ENCODE results near the gene PSME1. TPM values are rescaled to one million over a fixed set of nuclear protein-coding genes. Genes with fewer than 3 reads are reported as not detected.
A peak's percentile ranks its signal among the peaks of the same experiment; 100 is the strongest.

PSME1 gene
- total and polyA plus RNA-seq, 5 donors from 2014 or later: 294 to 1,230 (median 825) TPM

GRCh38 chr14:24132976-24133375 lies 3.0 kb upstream of the PSME1 start:
- peaks cover 6% of the 10 kb centered on the region for H3K36me3 ChIP-seq (ENCODE audit: control insufficient read depth, insufficient read depth, low read length)
- Mint-ChIP-seq H3K36me3 (peaks cover 10% of the 10 kb centered on the region), H3K4me1 (peaks cover 10 to 48% (median 37%) of the 10 kb centered on the region in 4 donors), H3K27ac (peak overlapping the region; percentile 90 to 95 (median 93)), H3K9me3 (peaks cover 0 to 1% (median 0%) of the 10 kb centered on the region in 7 donors), H3K27me3 (peaks cover 4% of the 10 kb centered on the region), H3K4me3 (peak overlapping the region in 3 of 4 donors; percentile 40 to 81 (median 59))
- H3K4me3 ChIP-seq (ENCODE audit: low read depth, low read length): no peak overlapping the region
- no peaks in the 10 kb centered on the region for H3K27me3 ChIP-seq (ENCODE audit: control insufficient read depth, insufficient read depth, low read length)
- DNase-seq (no peak), ATAC-seq (ENCODE audit: low read depth in 2 of 2) (no peak)
- peaks cover 41% of the 10 kb centered on the region for H3K4me1 ChIP-seq (ENCODE audit: control insufficient read depth, insufficient read depth, low read length, poor library complexity, severe bottlenecking)
- H3K27ac ChIP-seq (ENCODE audit: insufficient read depth, low read length, poor library complexity, severe bottlenecking): peak overlapping the region; percentile 41
- no peaks in the 10 kb centered on the region for H3K9me3 ChIP-seq (ENCODE audit: control insufficient read depth in 2 of 2, low read length in 2 of 2)

DNA sequence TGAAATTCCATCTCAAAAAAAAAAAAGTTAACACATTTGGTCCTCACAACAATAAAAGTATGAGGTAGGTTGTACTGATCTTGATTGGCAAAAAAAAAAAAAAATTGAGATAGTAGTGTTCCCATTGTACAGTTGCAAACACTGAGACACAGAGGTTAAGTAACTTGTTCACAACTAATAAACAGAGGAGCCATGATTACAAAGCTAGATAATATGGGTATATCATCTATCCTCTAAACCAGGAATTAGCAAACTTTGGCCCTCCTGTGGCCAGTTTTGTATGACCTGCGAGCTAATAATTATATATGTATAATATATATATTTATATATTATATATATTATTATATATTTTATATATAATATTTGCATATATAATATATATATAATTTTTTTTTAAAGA lies 2.3 kb upstream of the PSME1 start:
- H3K9me3 Mint-ChIP-seq: peaks cover 0 to 1% (median 0%) of the 10 kb centered on the region in 7 donors
- H3K4me1 Mint-ChIP-seq: peaks cover 10 to 55% (median 39%) of the 10 kb centered on the region in 4 donors
- H3K36me3 ChIP-seq (ENCODE audit: control insufficient read depth, insufficient read depth, low read length): peaks cover 13% of the 10 kb centered on the region
- H3K4me3 ChIP-seq (ENCODE audit: low read depth, low read length): no peak overlapping the region
- peak overlapping the region in 1 of 3 donors; percentile 68 for H3K27ac Mint-ChIP-seq
- no peak overlapping the region for H3K4me3 Mint-ChIP-seq
- peaks cover 15% of the 10 kb centered on the region for H3K36me3 Mint-ChIP-seq
- H3K4me1 ChIP-seq (ENCODE audit: control insufficient read depth, insufficient read depth, low read length, poor library complexity, severe bottlenecking): peaks cover 42% of the 10 kb centered on the region
- DNase-seq (no peak), ATAC-seq (ENCODE audit: low read depth in 2 of 2) (no peak)
- no peaks in the 10 kb centered on the region for H3K27me3 ChIP-seq (ENCODE audit: control insufficient read depth, insufficient read depth, low read length)
- no peak overlapping the region for H3K27ac ChIP-seq (ENCODE audit: insufficient read depth, low read length, poor library complexity, severe bottlenecking)
- H3K9me3 ChIP-seq (ENCODE audit: control insufficient read depth in 2 of 2, low read length in 2 of 2): no peaks in the 10 kb centered on the region
- H3K27me3 Mint-ChIP-seq: peaks cover 4% of the 10 kb centered on the region

DNA sequence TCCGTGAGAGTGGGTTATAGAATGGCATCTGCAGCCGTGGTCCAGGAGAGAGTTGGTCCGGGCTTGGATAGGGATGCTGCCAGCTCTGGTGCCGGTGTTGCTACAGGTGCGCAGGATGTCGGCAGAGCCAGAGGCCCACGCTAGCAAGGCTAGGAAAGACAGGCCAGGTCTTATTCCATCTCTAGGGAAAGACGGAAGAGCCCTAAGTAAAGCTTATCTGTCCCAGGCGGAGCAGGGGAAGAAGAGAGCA lies 485 bp upstream of the PSME1 start:
- no peaks in the 10 kb centered on the region for H3K27me3 ChIP-seq (ENCODE audit: control insufficient read depth, insufficient read depth, low read length)
- Mint-ChIP-seq H3K4me3 (peak overlapping the region; percentile 91 to 98 (median 97)), H3K27me3 (peaks cover 4% of the 10 kb centered on the region), H3K9me3 (peaks cover 0 to 1% (median 0%) of the 10 kb centered on the region in 7 donors), H3K27ac (peak overlapping the region; percentile 8 to 96 (median 93)), H3K4me1 (peaks cover 16 to 70% (median 48%) of the 10 kb centered on the region in 4 donors), H3K36me3 (peaks cover 18% of the 10 kb centered on the region)
- DNase-seq: no peak
- peaks cover 59% of the 10 kb centered on the region for H3K4me1 ChIP-seq (ENCODE audit: control insufficient read depth, insufficient read depth, low read length, poor library complexity, severe bottlenecking)
- peaks cover 16% of the 10 kb centered on the region for H3K36me3 ChIP-seq (ENCODE audit: control insufficient read depth, insufficient read depth, low read length)
- no peaks in the 10 kb centered on the region for H3K9me3 ChIP-seq (ENCODE audit: control insufficient read depth in 2 of 2, low read length in 2 of 2)
- no peak for ATAC-seq (ENCODE audit: low read depth in 2 of 2)
- H3K4me3 ChIP-seq (ENCODE audit: low read depth, low read length): peak overlapping the region; percentile 29
- H3K27ac ChIP-seq (ENCODE audit: insufficient read depth, low read length, poor library complexity, severe bottlenecking): peak overlapping the region; percentile 67

GRCh38 chr14:24136684-24137528 lies 912 bp downstream of the PSME1 start:
- H3K4me3 Mint-ChIP-seq: peak overlapping the region; percentile 92 to 94 (median 92)
- peak overlapping the region; percentile 69 to 95 (median 94) for H3K27ac Mint-ChIP-seq
- peaks cover 17% of the 10 kb centered on the region for H3K36me3 Mint-ChIP-seq
- H3K9me3 Mint-ChIP-seq: peaks cover 0 to 1% (median 0%) of the 10 kb centered on the region in 7 donors
- DNase-seq (peak in 1 of 3 donors; percentile 28), ATAC-seq (ENCODE audit: low read depth in 2 of 2) (no peak)
- peak overlapping the region; percentile 75 for H3K4me3 ChIP-seq (ENCODE audit: low read depth, low read length)
- H3K27me3 Mint-ChIP-seq: peaks cover 4% of the 10 kb centered on the region
- peaks cover 62% of the 10 kb centered on the region for H3K4me1 ChIP-seq (ENCODE audit: control insufficient read depth, insufficient read depth, low read length, poor library complexity, severe bottlenecking)
- peaks cover 16% of the 10 kb centered on the region for H3K36me3 ChIP-seq (ENCODE audit: control insufficient read depth, insufficient read depth, low read length)
- no peaks in the 10 kb centered on the region for H3K27me3 ChIP-seq (ENCODE audit: control insufficient read depth, insufficient read depth, low read length)
- peaks cover 16 to 71% (median 43%) of the 10 kb centered on the region in 4 donors for H3K4me1 Mint-ChIP-seq
- peak overlapping the region; percentile 85 for H3K27ac ChIP-seq (ENCODE audit: insufficient read depth, low read length, poor library complexity, severe bottlenecking)
- no peaks in the 10 kb centered on the region for H3K9me3 ChIP-seq (ENCODE audit: control insufficient read depth in 2 of 2, low read length in 2 of 2)

GRCh38 chr14:24137529-24138395 lies 1.8 kb downstream of the PSME1 start:
- Histone ChIP-seq H3K4me1 (ENCODE audit: control insufficient read depth, insufficient read depth, low read length, poor library complexity, severe bottlenecking) (peaks cover 59% of the 10 kb centered on the region), H3K27ac (ENCODE audit: insufficient read depth, low read length, poor library complexity, severe bottlenecking) (peak overlapping the region; percentile 85), H3K36me3 (ENCODE audit: control insufficient read depth, insufficient read depth, low read length) (peaks cover 16% of the 10 kb centered on the region), H3K9me3 (ENCODE audit: control insufficient read depth in 2 of 2, low read length in 2 of 2) (no peaks in the 10 kb centered on the region), H3K27me3 (ENCODE audit: control insufficient read depth, insufficient read depth, low read length) (no peaks in the 10 kb centered on the region), H3K4me3 (ENCODE audit: low read depth, low read length) (no peak overlapping the region)
- no peak for DNase-seq
- ATAC-seq (ENCODE audit: low read depth in 2 of 2): no peak
- peaks cover 4% of the 10 kb centered on the region for H3K27me3 Mint-ChIP-seq
- peak overlapping the region; percentile 94 to 95 (median 95) for H3K27ac Mint-ChIP-seq
- peaks cover 16 to 71% (median 39%) of the 10 kb centered on the region in 4 donors for H3K4me1 Mint-ChIP-seq
- peaks cover 17% of the 10 kb centered on the region for H3K36me3 Mint-ChIP-seq
- H3K9me3 Mint-ChIP-seq: peaks cover 0 to 1% (median 0%) of the 10 kb centered on the region in 7 donors
- peak overlapping the region; percentile 92 to 94 (median 92) for H3K4me3 Mint-ChIP-seq

DNA sequence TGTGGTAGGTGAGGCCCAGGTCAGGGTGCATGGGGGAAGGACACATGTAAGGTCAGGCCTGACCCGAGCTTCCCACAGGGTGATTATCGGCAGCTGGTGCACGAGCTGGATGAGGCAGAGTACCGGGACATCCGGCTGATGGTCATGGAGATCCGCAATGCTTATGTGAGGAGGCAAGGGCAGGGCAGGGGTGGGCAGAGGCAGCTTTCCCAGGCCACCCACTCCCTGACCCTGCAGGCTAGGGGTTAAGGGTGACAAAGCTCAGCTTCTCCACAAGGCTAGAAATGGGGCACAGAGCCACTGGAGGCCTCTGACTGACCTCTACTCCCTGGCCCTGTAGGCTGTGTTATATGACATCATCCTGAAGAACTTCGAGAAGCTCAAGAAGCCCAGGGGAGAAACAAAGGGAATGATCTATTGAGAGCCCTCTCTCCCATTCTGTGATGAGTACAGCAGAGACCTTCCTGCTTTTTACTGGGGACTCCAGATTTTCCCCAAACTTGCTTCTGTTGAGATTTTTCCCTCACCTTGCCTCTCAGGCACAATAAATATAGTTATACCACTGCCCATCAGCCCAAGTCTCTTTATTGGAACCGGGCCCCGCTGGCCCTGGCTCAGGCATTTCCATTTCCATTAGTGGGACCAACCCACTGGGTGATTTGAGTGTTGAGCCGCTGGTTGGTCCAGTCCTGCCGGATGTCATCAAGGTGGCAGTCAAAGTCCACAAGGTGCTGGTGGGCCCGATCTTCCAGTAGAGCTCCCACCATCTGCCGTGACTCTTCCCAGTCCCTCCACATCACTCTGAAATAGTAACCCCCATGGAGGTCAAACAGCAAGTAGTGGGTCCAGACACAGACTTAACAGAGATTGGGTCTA lies 2.6 kb downstream of the PSME1 start:
- Mint-ChIP-seq H3K27ac (peak overlapping the region in 2 of 3 donors; percentile 61 to 85), H3K4me3 (peak overlapping the region; percentile 81 to 94 (median 92)), H3K36me3 (peaks cover 22% of the 10 kb centered on the region), H3K9me3 (peaks cover 0 to 1% (median 0%) of the 10 kb centered on the region in 7 donors), H3K4me1 (peaks cover 10 to 73% (median 37%) of the 10 kb centered on the region in 4 donors), H3K27me3 (no peaks in the 10 kb centered on the region)
- no peaks in the 10 kb centered on the region for H3K27me3 ChIP-seq (ENCODE audit: control insufficient read depth, insufficient read depth, low read length)
- H3K4me3 ChIP-seq (ENCODE audit: low read depth, low read length): no peak overlapping the region
- peaks cover 22% of the 10 kb centered on the region for H3K36me3 ChIP-seq (ENCODE audit: control insufficient read depth, insufficient read depth, low read length)
- no peaks in the 10 kb centered on the region for H3K9me3 ChIP-seq (ENCODE audit: control insufficient read depth in 2 of 2, low read length in 2 of 2)
- H3K27ac ChIP-seq (ENCODE audit: insufficient read depth, low read length, poor library complexity, severe bottlenecking): no peak overlapping the region
- ATAC-seq (ENCODE audit: low read depth in 2 of 2): no peak
- DNase-seq: no peak
- peaks cover 56% of the 10 kb centered on the region for H3K4me1 ChIP-seq (ENCODE audit: control insufficient read depth, insufficient read depth, low read length, poor library complexity, severe bottlenecking)

Measured in CD4-positive, CD25-positive, alpha-beta regulatory T cell (primary cell).